Measurements from ENCODE around the gene ATAD1. TPM values are rescaled to one million over a fixed set of nuclear protein-coding genes. Genes with fewer than 3 reads are reported as not detected.
"Not testable (repeated sequence)": the region's sequence is repeated elsewhere in the genome, so short reads cannot be mapped to it uniquely, and the experiment has no call there.

Gene ATAD1
- total RNA-seq, 1 experiment from 2014 or later = 26.3 TPM

- CTCF ChIA-PET = no interaction called here
- no peaks in the 10 kb centered on the region for H3K9me2 ChIP-seq (ENCODE audit: insufficient read depth)
- no peak overlapping the region for H3K27ac ChIP-seq
- no peak overlapping the region for H2AFZ ChIP-seq
- H4K20me1 ChIP-seq (ENCODE audit: insufficient read depth) = peaks cover 36% of the 10 kb centered on the region
- H3K4me2 ChIP-seq = peak overlapping the region; percentile 95
- no peaks in the 10 kb centered on the region; the same call in 1 of the 2 replicates for H3K36me3 ChIP-seq (ENCODE audit: low read depth)
- peaks cover 74% of the 10 kb centered on the region for H3K79me2 ChIP-seq (ENCODE audit: low read depth)
- no TSS peak for BruUV-seq (replicated peaks)
- H3K4me1 ChIP-seq (replicated peaks; ENCODE audit: insufficient read depth) = peaks cover 31% of the 10 kb centered on the region
- H3K27me3 ChIP-seq (ENCODE audit: insufficient read depth, low read depth) = no peaks in the 10 kb centered on the region
- TF ChIP-seq CTCF (conservative IDR thresholded peaks at IDR 0.05) (no peak), EZH2 (IDR thresholded peaks at IDR 0.05; ENCODE audit: low read depth) (no peak)
- no peak for DNase-seq
- POLR2A ChIA-PET (ENCODE audit: unreplicated experiment) = interaction anchor here (0.7 kb wide), 1 partner anchor 47 kb away, joined by 3 read pairs; no protein-coding TSS in a partner anchor
- intact Hi-C loops (cut with micrococcal nuclease; ENCODE audit: unreplicated experiment) = loop anchor here (10.0 kb wide), 1 partner anchor 388 kb away; no protein-coding TSS in a partner anchor
- H3K9me3 ChIP-seq (ENCODE audit: insufficient read depth, low read depth) = no peaks in the 10 kb centered on the region
- peak overlapping the region; percentile 98 for H3K4me3 ChIP-seq
- H3F3A ChIP-seq (ENCODE audit: insufficient read depth, low read depth) = peaks cover 6% of the 10 kb centered on the region; the same call in 1 of the 2 replicates
These were observed 48.5 kb upstream of the ATAD1 start for GRCh38 chr10:87866412-87866974.

GRCh38 chr10:87865241-87865881 is 47.3 kb upstream of the ATAD1 start:
- 0 out of 2 replicates have a peak overlapping the region, but pooled peaks have one; percentile 34 for H2AFZ ChIP-seq
- H3F3A ChIP-seq (ENCODE audit: insufficient read depth, low read depth) = peaks cover 14% of the 10 kb centered on the region
- intact Hi-C loops (cut with micrococcal nuclease; ENCODE audit: unreplicated experiment) = loop anchor here (10.0 kb wide), 1 partner anchor 389 kb away; no protein-coding TSS in a partner anchor
- ChIA-PET POLR2A (ENCODE audit: unreplicated experiment) (interaction anchor here (0.5 kb wide), 1 partner anchor 9 kb away, joined by 3 read pairs; no protein-coding TSS in a partner anchor), CTCF (no interaction called here)
- TF ChIP-seq CTCF (conservative IDR thresholded peaks at IDR 0.05) = no peak
- TF ChIP-seq EZH2 (IDR thresholded peaks at IDR 0.05; ENCODE audit: low read depth) = no peak
- DNase-seq = no peak
- H3K79me2 ChIP-seq (ENCODE audit: low read depth) = peaks cover 63% of the 10 kb centered on the region
- no peaks in the 10 kb centered on the region for H3K9me2 ChIP-seq (ENCODE audit: insufficient read depth)
- H3K9me3 ChIP-seq (ENCODE audit: insufficient read depth, low read depth) = no peaks in the 10 kb centered on the region
- no peaks in the 10 kb centered on the region for H3K27me3 ChIP-seq (ENCODE audit: insufficient read depth, low read depth)
- peak overlapping the region; percentile 95 for H3K4me2 ChIP-seq
- no peaks in the 10 kb centered on the region for H3K36me3 ChIP-seq (ENCODE audit: low read depth)
- H3K27ac ChIP-seq = peak overlapping the region; percentile 37
- H3K4me1 ChIP-seq (replicated peaks; ENCODE audit: insufficient read depth) = peaks cover 35% of the 10 kb centered on the region
- H3K4me3 ChIP-seq = peak overlapping the region; percentile 98
- no TSS peak for BruUV-seq (replicated peaks)
- H4K20me1 ChIP-seq (ENCODE audit: insufficient read depth) = peaks cover 31% of the 10 kb centered on the region

GRCh38 chr10:87864496-87865059 is 46.6 kb upstream of the ATAD1 start:
- intact Hi-C loops (cut with micrococcal nuclease; ENCODE audit: unreplicated experiment) = loop anchor here (5.0 to 10.0 kb wide), 3 partner anchors 47 to 390 kb away; partner anchors contain the start of gene ATAD1

DNA sequence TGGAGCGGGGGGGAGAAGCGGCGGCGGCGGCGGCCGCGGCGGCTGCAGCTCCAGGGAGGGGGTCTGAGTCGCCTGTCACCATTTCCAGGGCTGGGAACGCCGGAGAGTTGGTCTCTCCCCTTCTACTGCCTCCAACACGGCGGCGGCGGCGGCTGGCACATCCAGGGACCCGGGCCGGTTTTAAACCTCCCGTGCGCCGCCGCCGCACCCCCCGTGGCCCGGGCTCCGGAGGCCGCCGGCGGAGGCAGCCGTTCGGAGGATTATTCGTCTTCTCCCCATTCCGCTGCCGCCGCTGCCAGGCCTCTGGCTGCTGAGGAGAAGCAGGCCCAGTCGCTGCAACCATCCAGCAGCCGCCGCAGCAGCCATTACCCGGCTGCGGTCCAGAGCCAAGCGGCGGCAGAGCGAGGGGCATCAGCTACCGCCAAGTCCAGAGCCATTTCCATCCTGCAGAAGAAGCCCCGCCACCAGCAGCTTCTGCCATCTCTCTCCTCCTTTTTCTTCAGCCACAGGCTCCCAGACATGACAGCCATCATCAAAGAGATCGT is 46.0 kb upstream of the ATAD1 start:
- peaks cover 49% of the 10 kb centered on the region for H3K79me2 ChIP-seq (ENCODE audit: low read depth)

More at GRCh38 chr10:87864496-87865059, 46.6 kb upstream of the ATAD1 start:
- Histone ChIP-seq H3K27ac (peak overlapping the region; percentile 37), H4K20me1 (ENCODE audit: insufficient read depth) (peaks cover 31% of the 10 kb centered on the region), H3F3A (ENCODE audit: insufficient read depth, low read depth) (peaks cover 14% of the 10 kb centered on the region), H3K36me3 (ENCODE audit: low read depth) (no peaks in the 10 kb centered on the region), H3K9me3 (ENCODE audit: insufficient read depth, low read depth) (no peaks in the 10 kb centered on the region), H3K79me2 (ENCODE audit: low read depth) (peaks cover 55% of the 10 kb centered on the region), H3K27me3 (ENCODE audit: insufficient read depth, low read depth) (no peaks in the 10 kb centered on the region), H3K9me2 (ENCODE audit: insufficient read depth) (no peaks in the 10 kb centered on the region), H2AFZ (peak overlapping the region; percentile 34; the same call in 1 of the 2 replicates), H3K4me3 (peak overlapping the region; percentile 98), H3K4me2 (peak overlapping the region; percentile 95), H3K4me1 (replicated peaks; ENCODE audit: insufficient read depth) (peaks cover 32% of the 10 kb centered on the region)
- DNase-seq = no peak
- BruUV-seq (replicated peaks) = TSS peak; percentile 25
- POLR2A ChIA-PET (ENCODE audit: unreplicated experiment) = no interaction called here
- CTCF ChIA-PET = no interaction called here
- TF ChIP-seq CTCF (conservative IDR thresholded peaks at IDR 0.05) = no peak
- no peak for TF ChIP-seq EZH2 (IDR thresholded peaks at IDR 0.05; ENCODE audit: low read depth)

More for the DNA sequence above, 46.0 kb upstream of the ATAD1 start:
- Histone ChIP-seq H3K4me1 (replicated peaks; ENCODE audit: insufficient read depth) (peaks cover 32% of the 10 kb centered on the region), H3K27ac (peak overlapping the region; percentile 77), H3K4me3 (peak overlapping the region; percentile 98), H3F3A (ENCODE audit: insufficient read depth, low read depth) (peaks cover 14% of the 10 kb centered on the region), H4K20me1 (ENCODE audit: insufficient read depth) (peaks cover 31% of the 10 kb centered on the region), H3K4me2 (peak overlapping the region; percentile 95), H2AFZ (peak overlapping the region; percentile 89; the same call in 1 of the 2 replicates)
- BruUV-seq (replicated peaks); H3K36me3 ChIP-seq (ENCODE audit: low read depth); CTCF ChIA-PET; DNase-seq; H3K9me2 ChIP-seq (ENCODE audit: insufficient read depth); H3K27me3 ChIP-seq (ENCODE audit: insufficient read depth, low read depth); H3K9me3 ChIP-seq (ENCODE audit: insufficient read depth, low read depth): not testable (repeated sequence)
- intact Hi-C loops (cut with micrococcal nuclease; ENCODE audit: unreplicated experiment) = loop anchor here (2.0 to 10.0 kb wide), 7 partner anchors 17 to 689 kb away; partner anchors contain the start of gene ATAD1
- POLR2A ChIA-PET (ENCODE audit: unreplicated experiment) = interaction anchor here (0.5 kb wide), 1 partner anchor 525 kb away, joined by 4 read pairs; no protein-coding TSS in a partner anchor
